Measurements from ENCODE around the gene RBPJ. TPM values are rescaled to one million over a fixed set of nuclear protein-coding genes. Genes with fewer than 3 reads are reported as not detected.
"Not testable (repeated sequence)": the region's sequence is repeated elsewhere in the genome, so short reads cannot be mapped to it uniquely, and the experiment has no call there.

Gene RBPJ
- polyA plus RNA-seq, 3 donors: 75.3 to 177 (median 128) TPM

DNA sequence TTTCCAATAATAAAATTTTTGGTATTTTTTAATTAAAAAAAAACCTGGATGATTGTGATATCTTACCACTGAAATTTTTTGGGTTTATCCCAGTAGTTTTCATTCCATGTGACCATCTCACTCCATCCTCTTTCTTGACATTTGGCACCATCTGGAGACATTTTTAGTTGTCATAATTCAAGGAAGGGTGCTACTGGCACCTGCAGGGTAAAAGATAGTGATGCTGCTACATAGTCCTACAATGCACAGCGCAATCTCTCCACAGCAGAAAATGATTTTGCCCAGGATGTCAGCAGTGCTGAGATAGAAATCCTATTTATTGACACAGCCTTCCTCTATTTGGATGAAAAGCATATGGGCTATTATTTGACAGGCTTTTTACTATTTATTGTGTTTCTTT, 79.3 kb downstream of the RBPJ start:
- TF ChIP-seq, protein P1, sequence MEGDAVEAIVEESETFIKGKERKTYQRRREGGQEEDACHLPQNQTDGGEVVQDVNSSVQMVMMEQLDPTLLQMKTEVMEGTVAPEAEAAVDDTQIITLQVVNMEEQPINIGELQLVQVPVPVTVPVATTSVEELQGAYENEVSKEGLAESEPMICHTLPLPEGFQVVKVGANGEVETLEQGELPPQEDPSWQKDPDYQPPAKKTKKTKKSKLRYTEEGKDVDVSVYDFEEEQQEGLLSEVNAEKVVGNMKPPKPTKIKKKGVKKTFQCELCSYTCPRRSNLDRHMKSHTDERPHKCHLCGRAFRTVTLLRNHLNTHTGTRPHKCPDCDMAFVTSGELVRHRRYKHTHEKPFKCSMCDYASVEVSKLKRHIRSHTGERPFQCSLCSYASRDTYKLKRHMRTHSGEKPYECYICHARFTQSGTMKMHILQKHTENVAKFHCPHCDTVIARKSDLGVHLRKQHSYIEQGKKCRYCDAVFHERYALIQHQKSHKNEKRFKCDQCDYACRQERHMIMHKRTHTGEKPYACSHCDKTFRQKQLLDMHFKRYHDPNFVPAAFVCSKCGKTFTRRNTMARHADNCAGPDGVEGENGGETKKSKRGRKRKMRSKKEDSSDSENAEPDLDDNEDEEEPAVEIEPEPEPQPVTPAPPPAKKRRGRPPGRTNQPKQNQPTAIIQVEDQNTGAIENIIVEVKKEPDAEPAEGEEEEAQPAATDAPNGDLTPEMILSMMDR (IDR thresholded peaks at IDR 0.05): no peak
- peaks cover 95% of the 10 kb centered on the region for H4K20me1 ChIP-seq (ENCODE audit: insufficient read depth, low read length)
- H3K27ac ChIP-seq (ENCODE audit: low read depth in 1 of 2, low read length in 2 of 2): no peak overlapping the region
- Mint-ChIP-seq H3K27ac (no peak overlapping the region), H3K4me1 (no peaks in the 10 kb centered on the region), H3K36me3 (peaks cover 32 to 67% of the 10 kb centered on the region in 2 donors), H3K9me3 (peaks cover 0 to 4% (median 3%) of the 10 kb centered on the region in 7 donors), H3K4me3 (no peak overlapping the region), H3K27me3 (ENCODE audit: low read depth in 3 of 3) (no peaks in the 10 kb centered on the region)
- WGBS (ENCODE audit: insufficient coverage): no CpG with 5 or more reads among the region's 1 CpG
- no peaks in the 10 kb centered on the region for H3K27me3 ChIP-seq (ENCODE audit: control insufficient read depth in 2 of 2, insufficient read depth in 2 of 2, low read length in 2 of 2)
- no peak overlapping the region for H3K4me2 ChIP-seq (replicated peaks; ENCODE audit: extremely low read depth, low read length, poor library complexity, severe bottlenecking)
- no peaks in the 10 kb centered on the region for H3K4me1 ChIP-seq (ENCODE audit: control insufficient read depth in 1 of 2, insufficient read depth in 2 of 2, low read length in 2 of 2)
- DNase-seq: no peak
- peaks cover 0 to 6% of the 10 kb centered on the region in 2 donors for H3K9me3 ChIP-seq (replicated peaks in 1 of 2; ENCODE audit: control insufficient read depth in 1 of 2, insufficient read depth in 1 of 2, low read length in 2 of 2)
- H3K36me3 ChIP-seq (replicated peaks in 1 of 2; ENCODE audit: control insufficient read depth in 1 of 2, insufficient read depth in 2 of 2, low read length in 2 of 2): peaks cover 3 to 65% of the 10 kb centered on the region in 2 donors
- intact Hi-C loops (cut with micrococcal nuclease): no loop called here
- no peak overlapping the region for H2AFZ ChIP-seq (ENCODE audit: insufficient read depth, low read depth, low read length, poor library complexity, severe bottlenecking)
- no peak overlapping the region for H3K9ac ChIP-seq (ENCODE audit: insufficient read depth, low read length, poor library complexity, severe bottlenecking)
- H3K4me3 ChIP-seq (replicated peaks in 1 of 3; ENCODE audit: low read depth in 2 of 3, low read length in 3 of 3): no peak overlapping the region
- H3K79me2 ChIP-seq (ENCODE audit: insufficient read depth, low read length): peaks cover 24% of the 10 kb centered on the region

DNA sequence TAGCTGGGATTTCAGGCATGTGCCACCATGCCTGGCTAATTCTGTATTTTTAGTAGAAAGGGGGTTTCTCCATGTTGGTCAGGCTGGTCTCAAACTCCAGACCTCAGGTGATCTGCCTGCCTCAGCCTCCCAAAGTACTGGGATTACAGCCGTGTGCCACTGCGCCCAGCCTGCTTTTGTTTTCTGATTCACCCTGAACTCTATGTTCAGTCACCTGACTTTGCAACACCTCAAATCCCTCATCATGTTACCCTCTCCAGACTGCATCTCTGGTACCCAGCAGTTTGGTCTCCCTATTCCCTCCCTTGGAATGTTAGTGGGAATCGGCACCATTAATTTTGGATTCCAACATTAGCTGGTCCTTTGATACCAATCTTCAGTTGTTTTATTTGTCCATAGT, 81.2 kb downstream of the RBPJ start:
- H3K27me3 ChIP-seq (ENCODE audit: control insufficient read depth in 2 of 2, insufficient read depth in 2 of 2, low read length in 2 of 2); H3K4me1 ChIP-seq (ENCODE audit: control insufficient read depth in 1 of 2, insufficient read depth in 2 of 2, low read length in 2 of 2); H3K4me3 ChIP-seq (replicated peaks in 1 of 3; ENCODE audit: low read depth in 2 of 3, low read length in 3 of 3); H3K9ac ChIP-seq (ENCODE audit: insufficient read depth, low read length, poor library complexity, severe bottlenecking); H3K27me3 Mint-ChIP-seq (ENCODE audit: low read depth in 3 of 3); H3K27ac ChIP-seq (ENCODE audit: low read depth in 1 of 2, low read length in 2 of 2); intact Hi-C loops (cut with micrococcal nuclease); H2AFZ ChIP-seq (ENCODE audit: insufficient read depth, low read depth, low read length, poor library complexity, severe bottlenecking); H3K4me2 ChIP-seq (replicated peaks; ENCODE audit: extremely low read depth, low read length, poor library complexity, severe bottlenecking); H3K4me3 Mint-ChIP-seq; H3K4me1 Mint-ChIP-seq; DNase-seq: not testable (repeated sequence)
- peaks cover 78% of the 10 kb centered on the region for H4K20me1 ChIP-seq (ENCODE audit: insufficient read depth, low read length)
- H3K79me2 ChIP-seq (ENCODE audit: insufficient read depth, low read length): peaks cover 25% of the 10 kb centered on the region
- H3K9me3 ChIP-seq (replicated peaks in 1 of 2; ENCODE audit: control insufficient read depth in 1 of 2, insufficient read depth in 1 of 2, low read length in 2 of 2): peaks cover 7 to 23% of the 10 kb centered on the region in 2 donors
- peaks cover 37 to 67% of the 10 kb centered on the region in 2 donors for H3K36me3 Mint-ChIP-seq
- H3K36me3 ChIP-seq (replicated peaks in 1 of 2; ENCODE audit: control insufficient read depth in 1 of 2, insufficient read depth in 2 of 2, low read length in 2 of 2): peaks cover 13 to 65% of the 10 kb centered on the region in 2 donors
- WGBS (ENCODE audit: insufficient coverage): 100% methylated on average over 3 of the region's 3 CpGs
- H3K9me3 Mint-ChIP-seq: peaks cover 9 to 19% (median 12%) of the 10 kb centered on the region in 7 donors
- peak overlapping the region in 2 of 7 donors; percentile 12 to 20 for H3K27ac Mint-ChIP-seq
